Measurements from ENCODE around the gene ZFP36.

DNA sequence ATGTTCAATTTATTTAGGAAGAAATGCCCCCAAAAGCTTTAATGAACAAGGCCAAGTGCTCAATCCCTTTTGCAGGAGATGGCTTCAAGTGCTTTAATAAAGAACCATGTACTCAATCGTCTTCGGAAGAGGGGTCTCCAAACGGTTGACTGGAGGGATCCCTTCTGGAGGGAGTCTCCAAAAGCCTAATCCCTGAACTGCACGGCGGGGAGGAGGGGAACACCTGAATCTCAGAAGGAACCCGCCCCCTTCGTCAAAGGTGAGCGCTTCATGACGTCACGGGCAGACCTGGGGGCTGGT, 16.2 kb upstream of the ZFP36 start:
- TF ChIP-seq POLR2A (IDR thresholded peaks at IDR 0.05) (no peak), CTCF (IDR thresholded peaks at IDR 0.05) (no peak)
